Measurements from ENCODE around the gene BBIP1.

DNA sequence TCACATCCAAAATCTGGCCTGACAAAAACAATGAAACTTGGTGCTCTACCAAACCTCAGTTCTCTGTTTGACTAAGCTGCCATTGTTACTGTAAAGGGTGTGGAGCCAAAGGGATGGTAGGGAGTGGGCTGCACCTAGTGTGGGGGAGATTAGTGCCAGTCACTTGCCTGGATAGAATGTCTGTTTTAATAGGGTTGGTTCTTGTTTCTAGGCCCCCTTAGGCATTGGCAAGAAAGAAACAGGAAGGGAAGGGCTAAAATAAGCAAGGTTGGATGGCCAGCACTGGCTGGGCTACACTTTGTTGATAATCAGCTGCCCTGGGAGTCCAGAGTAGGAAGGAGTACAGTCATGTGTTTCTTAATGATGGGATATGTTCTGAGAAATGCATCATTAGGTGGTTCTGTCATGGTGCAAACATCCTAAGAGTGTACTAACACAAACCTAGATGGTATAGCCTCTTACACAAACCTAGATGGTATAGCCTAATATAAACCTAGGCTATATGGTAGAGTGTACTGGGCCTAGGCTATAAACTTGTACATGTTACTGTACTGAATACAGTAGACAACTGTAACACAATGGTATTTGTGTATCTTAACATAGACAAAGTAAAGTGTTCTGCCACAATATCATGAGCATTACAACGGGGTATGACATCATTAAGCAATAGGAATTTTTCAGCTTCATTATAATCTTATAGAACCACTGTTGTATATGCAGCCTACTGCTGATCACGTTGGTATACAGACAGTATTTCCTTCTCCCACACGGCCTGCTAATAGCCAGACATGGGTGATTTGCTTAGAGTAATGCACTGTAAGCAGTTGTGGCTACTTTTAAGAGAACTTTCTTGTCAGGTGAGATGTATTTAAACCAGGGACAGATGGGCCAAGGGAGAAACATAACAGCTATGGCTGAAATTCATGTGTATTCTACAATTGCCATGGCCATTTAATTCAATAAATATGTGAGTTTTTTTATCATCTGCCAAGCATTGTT lies 15.4 kb downstream of the BBIP1 start:
- no peak for TF ChIP-seq PATZ1 (CRISPR knock-in tag; IDR thresholded peaks at IDR 0.05; ENCODE audit: borderline replicate concordance)
- TF ChIP-seq POU6F1 (CRISPR knock-in tag; IDR thresholded peaks at IDR 0.05; ENCODE audit: borderline replicate concordance, low read depth), result no peak
- TF ChIP-seq ZFP3 (CRISPR knock-in tag; IDR thresholded peaks at IDR 0.05), result no peak
- no peak for TF ChIP-seq PPARA (CRISPR knock-in tag; IDR thresholded peaks at IDR 0.05; ENCODE audit: borderline replicate concordance)
- TF ChIP-seq TSHZ2 (CRISPR knock-in tag; IDR thresholded peaks at IDR 0.05), result no peak
- TF ChIP-seq ISL1 (CRISPR knock-in tag; IDR thresholded peaks at IDR 0.05), result no peak
- no peak for TF ChIP-seq ZNF565 (CRISPR knock-in tag; conservative IDR thresholded peaks at IDR 0.05; ENCODE audit: low read depth)
- TF ChIP-seq CREB5 (CRISPR knock-in tag; IDR thresholded peaks at IDR 0.05; ENCODE audit: low read depth), result no peak
- no peak for TF ChIP-seq BACH2 (CRISPR knock-in tag; IDR thresholded peaks at IDR 0.05; ENCODE audit: borderline replicate concordance)
- TF ChIP-seq GLIS3 (CRISPR knock-in tag; IDR thresholded peaks at IDR 0.05), result no peak
- no peak for TF ChIP-seq ZNF70 (CRISPR knock-in tag; IDR thresholded peaks at IDR 0.05)
- no peak for TF ChIP-seq CSDC2 (CRISPR knock-in tag; IDR thresholded peaks at IDR 0.05)

Data from SK-N-SH treated with all-trans-retinoic acid at 6 μM for 48 hours (cell line).